Endodermal cell (in vitro differentiated cells): ENCODE measurements around the gene ATF2. TPM values are rescaled to one million over a fixed set of nuclear protein-coding genes. Genes with fewer than 3 reads are reported as not detected.
A peak's percentile ranks its signal among the peaks of the same experiment; 100 is the strongest.
"Not testable (repeated sequence)": the region's sequence is repeated elsewhere in the genome, so short reads cannot be mapped to it uniquely, and the experiment has no call there.

Source experiments
- DNase-seq: peaks from one replicate; pipeline ENCODE4 v3.0.0-alpha.2; 2017
- H3K27ac ChIP-seq: 2 replicates; pipeline ENCODE4 v1.5.1; 2013; ENCODE audit warnings: mild to moderate bottlenecking, low read depth, low read length, moderate library complexity
- H3K27me3 ChIP-seq: 2 replicates; pipeline ENCODE4 v1.6.1; 2013; ENCODE audit warnings: mild to moderate bottlenecking, low read length, moderate library complexity; ENCODE audit not compliant: insufficient read depth, control insufficient read depth, poor library complexity, severe bottlenecking
- H3K36me3 ChIP-seq: 2 replicates; pipeline ENCODE4 v1.7.0; 2013; ENCODE audit warnings: mild to moderate bottlenecking, low read length, moderate library complexity; ENCODE audit not compliant: control insufficient read depth, insufficient read depth
- H3K4me1 ChIP-seq: one replicate; pipeline ENCODE4 v1.7.0; 2013; ENCODE audit warnings: low read length; ENCODE audit not compliant: control insufficient read depth, insufficient read depth
- H3K4me3 ChIP-seq: 2 replicates; pipeline ENCODE4 v1.5.1; 2013; ENCODE audit warnings: mild to moderate bottlenecking, low read length, moderate library complexity
- H3K9ac ChIP-seq: 2 replicates; pipeline ENCODE4 v1.6.1; 2013; ENCODE audit warnings: mild to moderate bottlenecking, low read length, moderate library complexity; ENCODE audit not compliant: poor library complexity, severe bottlenecking; ENCODE audit errors: extremely low read depth
- H3K9me3 ChIP-seq: 2 replicates; pipeline ENCODE4 v1.6.1; 2013; ENCODE audit warnings: mild to moderate bottlenecking, low read length, moderate library complexity; ENCODE audit not compliant: control insufficient read depth
- H3K27ac Mint-ChIP-seq: 2 replicates; pipeline ENCODE4 v1.8.0; 2020; ENCODE audit warnings: mixed read lengths
- H3K27me3 Mint-ChIP-seq: 2 replicates; pipeline ENCODE4 v1.8.0; 2021; ENCODE audit warnings: mild to moderate bottlenecking, mixed read lengths; ENCODE audit not compliant: insufficient read depth
- H3K36me3 Mint-ChIP-seq: 2 replicates; pipeline ENCODE4 v1.8.0; 2020; ENCODE audit warnings: low read depth, mixed read lengths
- H3K4me1 Mint-ChIP-seq: 2 replicates; pipeline ENCODE4 v1.8.0; 2020; ENCODE audit warnings: mixed read lengths
- H3K4me3 Mint-ChIP-seq: 2 replicates; pipeline ENCODE4 v1.8.0; 2020; ENCODE audit warnings: mild to moderate bottlenecking, moderate library complexity, mixed read lengths
- H3K9me3 Mint-ChIP-seq: 2 replicates; pipeline ENCODE4 v1.8.0; 2020; ENCODE audit warnings: mild to moderate bottlenecking, mixed read lengths
- WGBS, 2 experiments: methylation state at CpG; one replicate each; pipeline versions ENCODE4 v1.1.5 to v1.1.7; 2013; ENCODE audit warnings: missing lambda C conversion rate in 2 of 2, mixed read lengths in 1 of 2; ENCODE audit not compliant: insufficient coverage in 1 of 2, insufficient read length in 1 of 2; 5-methylcytosine and 5-hydroxymethylcytosine counted together
- total RNA-seq, 2 donors: library from RNA; stranded (reverse); fragmentation: NEBNext Ultra II Directional in 1 of 2; extraction: Animal tissue kit (Norgen Biotek cat#: 25700) in 1 of 2; gene quantifications; 2 replicates in 1 of 2; 3 replicates in 1 of 2; pipeline ENCODE4 v1.2.1, GENCODE V29; 2021
- TF ChIP-seq, protein P1 (sequence below): fragments of 200-600 bp; sonication (generic); conservative IDR thresholded peaks from 2 replicates; pipeline ENCODE4 v1.5.0; 2021; ENCODE audit warnings: antibody characterized with exemption, mild to moderate bottlenecking

The ATF2 gene
- total RNA-seq, 2 donors from 2014 or later = 53.0 to 56.0 TPM

DNA sequence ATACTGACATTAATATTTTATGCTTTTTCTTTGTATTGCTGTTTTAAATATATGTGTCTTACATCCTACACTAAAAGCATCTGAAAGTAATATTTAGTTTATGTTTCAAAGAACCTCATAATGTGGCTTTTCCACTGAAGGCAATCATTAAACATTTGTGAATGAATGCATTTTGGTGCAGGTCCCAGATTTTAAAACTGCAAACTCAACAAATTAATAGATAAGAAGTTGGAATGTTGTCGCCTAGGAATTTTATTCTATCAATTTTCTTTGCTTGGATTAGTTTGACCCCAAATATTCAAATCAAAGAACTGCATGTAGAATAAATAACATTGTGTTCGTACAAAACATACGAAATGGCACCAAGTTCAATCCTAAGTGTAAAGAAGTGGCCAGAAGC, 44.7 kb downstream of the ATF2 start:
- no peaks in the 10 kb centered on the region for H3K4me1 Mint-ChIP-seq
- H3K27me3 Mint-ChIP-seq = no peaks in the 10 kb centered on the region
- H3K9me3 Mint-ChIP-seq = peaks cover 1% of the 10 kb centered on the region
- no peaks in the 10 kb centered on the region for H3K4me1 ChIP-seq
- H3K27ac Mint-ChIP-seq = no peak overlapping the region
- no peak overlapping the region for H3K4me3 Mint-ChIP-seq
- no peak overlapping the region for H3K9ac ChIP-seq
- H3K27ac ChIP-seq = no peak overlapping the region
- no peak for DNase-seq
- TF ChIP-seq, protein P1, sequence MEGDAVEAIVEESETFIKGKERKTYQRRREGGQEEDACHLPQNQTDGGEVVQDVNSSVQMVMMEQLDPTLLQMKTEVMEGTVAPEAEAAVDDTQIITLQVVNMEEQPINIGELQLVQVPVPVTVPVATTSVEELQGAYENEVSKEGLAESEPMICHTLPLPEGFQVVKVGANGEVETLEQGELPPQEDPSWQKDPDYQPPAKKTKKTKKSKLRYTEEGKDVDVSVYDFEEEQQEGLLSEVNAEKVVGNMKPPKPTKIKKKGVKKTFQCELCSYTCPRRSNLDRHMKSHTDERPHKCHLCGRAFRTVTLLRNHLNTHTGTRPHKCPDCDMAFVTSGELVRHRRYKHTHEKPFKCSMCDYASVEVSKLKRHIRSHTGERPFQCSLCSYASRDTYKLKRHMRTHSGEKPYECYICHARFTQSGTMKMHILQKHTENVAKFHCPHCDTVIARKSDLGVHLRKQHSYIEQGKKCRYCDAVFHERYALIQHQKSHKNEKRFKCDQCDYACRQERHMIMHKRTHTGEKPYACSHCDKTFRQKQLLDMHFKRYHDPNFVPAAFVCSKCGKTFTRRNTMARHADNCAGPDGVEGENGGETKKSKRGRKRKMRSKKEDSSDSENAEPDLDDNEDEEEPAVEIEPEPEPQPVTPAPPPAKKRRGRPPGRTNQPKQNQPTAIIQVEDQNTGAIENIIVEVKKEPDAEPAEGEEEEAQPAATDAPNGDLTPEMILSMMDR = no peak
- H3K9me3 ChIP-seq = no peaks in the 10 kb centered on the region
- 96 to 100% methylated on average over 1 to 3 of the region's 3 CpGs for WGBS, 2 experiments
- no peaks in the 10 kb centered on the region for H3K27me3 ChIP-seq
- H3K36me3 ChIP-seq = peaks cover 44% of the 10 kb centered on the region
- peaks cover 14% of the 10 kb centered on the region for H3K36me3 Mint-ChIP-seq
- no peak overlapping the region for H3K4me3 ChIP-seq

DNA sequence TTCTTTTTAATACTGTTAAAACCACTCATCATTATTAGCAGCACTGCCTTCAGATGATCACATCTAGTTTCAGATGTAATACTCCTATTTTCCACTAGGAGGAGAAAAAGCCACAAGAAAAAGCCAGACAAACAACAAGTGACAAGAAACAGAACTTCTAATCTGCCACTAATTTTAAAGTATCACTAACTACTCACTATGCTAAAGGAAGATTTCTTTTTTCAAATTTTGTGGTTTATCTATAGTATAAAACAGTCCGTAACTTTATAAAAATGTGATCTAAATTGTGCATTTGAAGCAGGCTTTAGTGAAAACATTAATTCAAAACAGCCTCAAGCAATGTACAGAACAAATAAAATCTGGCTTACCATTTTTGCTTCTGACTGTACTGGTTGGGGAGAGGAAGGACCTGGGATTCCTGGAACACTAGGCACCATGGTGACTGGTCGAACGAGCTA, 56.8 kb downstream of the ATF2 start:
- DNase-seq = no peak
- H3K9me3 Mint-ChIP-seq = peaks cover 30% of the 10 kb centered on the region
- Histone ChIP-seq H3K9ac (no peak overlapping the region), H3K36me3 (peaks cover 79% of the 10 kb centered on the region), H3K4me1 (no peaks in the 10 kb centered on the region), H3K27me3 (no peaks in the 10 kb centered on the region), H3K4me3 (no peak overlapping the region), H3K27ac (no peak overlapping the region), H3K9me3 (peaks cover 35% of the 10 kb centered on the region)
- H3K4me1 Mint-ChIP-seq = no peaks in the 10 kb centered on the region
- H3K27ac Mint-ChIP-seq = peak overlapping the region; percentile 19
- TF ChIP-seq, protein P1 = peak; percentile 79
- H3K4me3 Mint-ChIP-seq = no peak overlapping the region
- no peaks in the 10 kb centered on the region for H3K27me3 Mint-ChIP-seq
- 88% methylated on average over 3 of the region's 3 CpGs; no CpG with 5 or more reads in 1 of the 2 experiments for WGBS, 2 experiments
- peaks cover 66% of the 10 kb centered on the region for H3K36me3 Mint-ChIP-seq

DNA sequence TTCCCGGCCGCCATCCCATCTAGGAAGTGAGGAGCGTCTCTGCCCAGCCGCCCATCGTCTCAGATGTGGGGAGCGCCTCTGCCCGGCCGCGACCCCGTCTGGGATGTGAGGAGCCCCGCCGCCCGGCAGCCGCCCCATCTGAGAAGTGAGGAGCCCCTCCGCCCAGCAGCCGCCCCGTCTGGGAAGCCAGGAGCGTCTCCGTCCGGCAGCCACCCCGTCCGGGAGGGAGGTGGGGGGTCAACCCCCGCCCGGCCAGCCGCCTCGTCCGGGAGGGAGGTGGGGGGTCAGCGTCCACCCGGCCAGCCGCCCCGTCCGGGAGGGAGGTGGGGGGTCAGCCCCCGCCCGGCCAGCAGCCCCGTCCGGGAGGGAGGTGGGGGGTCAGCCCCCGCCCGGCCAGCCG, 59.9 kb downstream of the ATF2 start:
- WGBS, 2 experiments = 93 to 97% methylated on average over 5 to 36 of the region's 39 CpGs
- Mint-ChIP-seq H3K4me1 (peaks cover 12% of the 10 kb centered on the region), H3K36me3 (peaks cover 67% of the 10 kb centered on the region), H3K9me3 (peaks cover 32% of the 10 kb centered on the region)
- not testable (repeated sequence) for H3K9ac ChIP-seq, H3K4me3 Mint-ChIP-seq, H3K4me3 ChIP-seq, H3K27me3 Mint-ChIP-seq, H3K27me3 ChIP-seq, H3K4me1 ChIP-seq, H3K27ac Mint-ChIP-seq, H3K27ac ChIP-seq, DNase-seq
- Histone ChIP-seq H3K9me3 (peaks cover 35% of the 10 kb centered on the region), H3K36me3 (peaks cover 78% of the 10 kb centered on the region)

DNA sequence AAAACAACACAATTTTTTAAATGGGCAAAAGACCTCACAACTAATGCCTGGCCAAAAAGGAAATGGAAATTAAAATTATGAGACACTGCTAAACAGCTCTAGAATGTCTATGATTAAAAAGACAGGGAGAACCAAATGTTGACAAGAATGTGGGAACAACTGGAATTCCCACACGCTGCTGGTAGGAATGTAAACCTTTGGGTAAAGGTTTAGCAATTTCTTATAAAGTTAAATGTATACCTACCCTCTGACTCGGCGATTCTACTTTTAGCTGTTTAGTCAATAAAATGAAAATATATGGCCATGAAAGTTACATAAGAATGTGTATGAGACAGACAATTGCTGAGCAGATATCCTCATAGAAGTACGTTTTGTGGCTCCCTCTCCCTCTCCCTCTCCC, 60.9 kb downstream of the ATF2 start:
- H3K36me3 Mint-ChIP-seq = peaks cover 64% of the 10 kb centered on the region
- Histone ChIP-seq H3K4me3 (no peak overlapping the region), H3K9ac (no peak overlapping the region), H3K36me3 (peaks cover 78% of the 10 kb centered on the region), H3K4me1 (no peaks in the 10 kb centered on the region), H3K27me3 (no peaks in the 10 kb centered on the region), H3K9me3 (peaks cover 41% of the 10 kb centered on the region), H3K27ac (no peak overlapping the region)
- H3K4me1 Mint-ChIP-seq = peaks cover 12% of the 10 kb centered on the region
- DNase-seq = no peak
- WGBS, 2 experiments = 90% methylated on average over 4 of the region's 4 CpGs; no CpG with 5 or more reads in 1 of the 2 experiments
- TF ChIP-seq, protein P1 = no peak
- H3K27me3 Mint-ChIP-seq = no peaks in the 10 kb centered on the region
- H3K4me3 Mint-ChIP-seq = no peak overlapping the region
- H3K27ac Mint-ChIP-seq = peak overlapping the region; percentile 21
- H3K9me3 Mint-ChIP-seq = peaks cover 32% of the 10 kb centered on the region
